ENCODE data around the gene CNIH2.

GRCh38 chr11:66312549-66313320 lies 34.8 kb downstream of the CNIH2 start:
- TF ChIP-seq ZBTB33 (IDR thresholded peaks at IDR 0.05; ENCODE audit: extremely low read depth, insufficient replicate concordance, low read length), result no peak
- no peak for TF ChIP-seq CTCF (IDR thresholded peaks at IDR 0.05 in 2 of 3, conservative IDR thresholded peaks at IDR 0.05 in 1 of 3; ENCODE audit: borderline replicate concordance in 1 of 3, insufficient read depth in 1 of 3, low read depth in 2 of 3, low read length in 2 of 3)
- no peak for TF ChIP-seq EZH2phosphoT487 (IDR thresholded peaks at IDR 0.05; ENCODE audit: borderline replicate concordance)
- TF ChIP-seq POLR2AphosphoS5 (IDR thresholded peaks at IDR 0.05; ENCODE audit: low read depth, low read length), result peak; percentile 78
- peak; percentile 49; the same call in 1 of the 2 replicates for TF ChIP-seq ZFX (IDR thresholded peaks at IDR 0.05)
- no peak for TF ChIP-seq YY1 (IDR thresholded peaks at IDR 0.05; ENCODE audit: extremely low read depth, insufficient replicate concordance, low read depth, low read length)
- TF ChIP-seq MAX (IDR thresholded peaks at IDR 0.05), result no peak
- no peak for TF ChIP-seq EGR1 (IDR thresholded peaks at IDR 0.05; ENCODE audit: low read depth)

Measured in HCT116 (cell line).